ENCODE data around the gene JAZF1. TPM values are rescaled to one million over a fixed set of nuclear protein-coding genes. Genes with fewer than 3 reads are reported as not detected.
A peak's percentile ranks its signal among the peaks of the same experiment; 100 is the strongest.

The JAZF1 gene
- total RNA-seq, 1 donor from 2014 or later = 7.2 TPM

DNA sequence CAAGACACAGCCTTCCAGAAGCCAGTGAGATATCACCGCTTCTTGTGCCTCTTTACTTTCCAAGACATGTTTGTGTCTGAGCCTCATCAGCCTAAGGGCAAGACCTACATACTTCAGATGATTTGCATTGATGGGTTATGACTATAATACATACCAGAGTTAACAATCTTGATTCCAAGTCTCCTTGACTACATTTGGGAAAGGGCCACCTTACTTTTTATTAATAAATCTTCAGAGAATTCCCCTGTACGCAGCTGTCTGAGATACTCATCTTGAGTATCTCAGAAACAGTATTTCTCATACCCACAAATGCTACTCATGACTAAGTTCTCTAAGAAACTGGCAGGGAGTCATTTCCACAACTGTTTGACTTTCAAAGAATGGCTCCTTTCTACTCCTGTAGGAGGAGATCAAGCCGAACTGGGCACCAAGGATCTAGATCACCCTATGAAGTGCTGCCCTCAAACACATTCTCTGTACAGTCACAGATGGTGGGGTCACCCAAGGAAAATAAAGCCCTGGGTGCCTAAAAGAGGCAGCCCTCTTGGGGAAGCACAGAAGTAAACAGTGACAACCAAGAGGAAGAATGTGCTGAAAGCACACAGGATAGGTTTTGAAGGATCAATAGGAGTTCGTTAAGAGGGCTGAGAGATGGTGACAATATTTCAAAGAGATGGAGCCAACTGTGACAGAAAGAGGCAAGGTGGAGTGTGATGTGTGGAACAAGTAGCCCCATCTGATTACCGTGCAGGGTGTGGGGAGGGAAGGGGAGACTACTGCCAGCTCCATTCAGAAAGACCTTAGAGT lies 138.9 kb downstream of the JAZF1 start:
- H3K36me3 Mint-ChIP-seq = no peaks in the 10 kb centered on the region
- H3K4me1 Mint-ChIP-seq = peaks cover 59% of the 10 kb centered on the region
- TF ChIP-seq CTCF (IDR thresholded peaks at IDR 0.05; ENCODE audit: unreplicated experiment) = no peak
- H3K27me3 Mint-ChIP-seq (ENCODE audit: low read depth) = no peaks in the 10 kb centered on the region
- H3K9me3 Mint-ChIP-seq = peaks cover 7% of the 10 kb centered on the region
- DNase-seq (ENCODE audit: low spot score in 2 of 2, unreplicated experiment in 2 of 2) = no peak
- H3K27ac Mint-ChIP-seq = peak overlapping the region; percentile 92
- H3K4me3 Mint-ChIP-seq = no peak overlapping the region

DNA sequence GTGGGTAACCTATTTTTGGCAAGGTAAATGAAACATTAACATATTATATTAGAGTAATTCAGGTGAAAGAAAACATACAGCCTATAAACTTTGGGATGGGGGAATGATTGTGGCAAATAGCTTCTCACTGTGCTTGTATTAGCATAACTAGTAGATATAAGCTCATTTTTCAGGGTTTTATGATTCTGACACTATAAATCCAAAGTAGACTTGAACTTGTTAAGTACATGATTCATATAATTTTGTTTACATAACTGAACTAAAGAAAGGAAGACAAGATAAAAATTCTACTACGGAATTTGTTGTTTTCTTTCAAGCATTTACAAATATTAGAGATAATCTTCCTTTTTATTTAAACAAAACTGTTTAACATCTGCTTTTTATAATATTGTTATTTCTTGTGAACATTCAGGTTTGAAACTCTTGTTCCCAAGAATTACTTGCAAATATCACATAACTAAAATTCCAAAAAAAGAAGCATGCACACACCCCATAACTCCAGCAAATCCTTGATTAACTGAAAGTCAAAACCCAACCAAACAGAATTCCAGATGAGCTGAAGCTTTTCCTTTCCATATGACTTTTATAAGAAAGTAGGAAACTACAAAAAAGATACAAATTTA lies 142.3 kb downstream of the JAZF1 start:
- Mint-ChIP-seq H3K36me3 (no peaks in the 10 kb centered on the region), H3K27ac (peak overlapping the region; percentile 87), H3K4me1 (peaks cover 70% of the 10 kb centered on the region), H3K9me3 (peaks cover 7% of the 10 kb centered on the region), H3K27me3 (ENCODE audit: low read depth) (no peaks in the 10 kb centered on the region), H3K4me3 (no peak overlapping the region)
- no peak for DNase-seq (ENCODE audit: low spot score in 2 of 2, unreplicated experiment in 2 of 2)
- TF ChIP-seq CTCF (IDR thresholded peaks at IDR 0.05; ENCODE audit: unreplicated experiment) = no peak

- TF ChIP-seq CTCF (IDR thresholded peaks at IDR 0.05; ENCODE audit: unreplicated experiment) = no peak
- H3K9me3 Mint-ChIP-seq = peaks cover 7% of the 10 kb centered on the region
- no peaks in the 10 kb centered on the region for H3K36me3 Mint-ChIP-seq
- no peak overlapping the region for H3K4me3 Mint-ChIP-seq
- H3K4me1 Mint-ChIP-seq = peaks cover 72% of the 10 kb centered on the region
- peak overlapping the region; percentile 87 for H3K27ac Mint-ChIP-seq
- DNase-seq (ENCODE audit: low spot score in 2 of 2, unreplicated experiment in 2 of 2) = no peak
- H3K27me3 Mint-ChIP-seq (ENCODE audit: low read depth) = no peaks in the 10 kb centered on the region
Observed at GRCh38 chr7:28037220-28038010, 143.2 kb downstream of the JAZF1 start.

DNA sequence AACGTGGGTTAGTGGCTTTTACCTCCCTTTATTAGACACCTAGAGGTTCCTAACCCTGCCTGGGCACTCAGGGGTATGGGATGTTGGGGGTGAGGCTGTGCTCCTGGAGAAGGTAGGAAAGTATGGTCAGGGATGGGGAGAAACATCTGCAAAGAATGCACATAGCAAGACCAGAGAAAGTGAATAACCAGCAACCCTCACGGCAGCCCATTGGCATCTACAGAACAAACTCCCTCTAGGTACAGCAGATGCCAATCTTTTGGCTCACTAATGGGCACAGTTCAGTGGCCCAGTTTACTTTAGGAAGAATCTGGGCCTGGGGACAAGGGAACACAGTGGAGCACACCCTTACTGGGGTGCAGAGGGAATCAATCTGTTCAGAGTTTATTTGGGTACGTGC lies 143.9 kb downstream of the JAZF1 start:
- H3K4me3 Mint-ChIP-seq = no peak overlapping the region
- no peaks in the 10 kb centered on the region for H3K36me3 Mint-ChIP-seq
- TF ChIP-seq CTCF (IDR thresholded peaks at IDR 0.05; ENCODE audit: unreplicated experiment) = no peak
- H3K4me1 Mint-ChIP-seq = peaks cover 71% of the 10 kb centered on the region
- peaks cover under 1% of the 10 kb centered on the region for H3K9me3 Mint-ChIP-seq
- no peaks in the 10 kb centered on the region for H3K27me3 Mint-ChIP-seq (ENCODE audit: low read depth)
- H3K27ac Mint-ChIP-seq = peak overlapping the region; percentile 87
- no peak for DNase-seq (ENCODE audit: low spot score in 2 of 2, unreplicated experiment in 2 of 2)

- Mint-ChIP-seq H3K9me3 (no peaks in the 10 kb centered on the region), H3K36me3 (no peaks in the 10 kb centered on the region), H3K4me1 (peaks cover 54% of the 10 kb centered on the region), H3K27ac (no peak overlapping the region), H3K27me3 (ENCODE audit: low read depth) (no peaks in the 10 kb centered on the region), H3K4me3 (no peak overlapping the region)
- no peak for TF ChIP-seq CTCF (IDR thresholded peaks at IDR 0.05; ENCODE audit: unreplicated experiment)
- no peak for DNase-seq (ENCODE audit: low spot score in 2 of 2, unreplicated experiment in 2 of 2)
Observed at GRCh38 chr7:28033386-28033785, 147.2 kb downstream of the JAZF1 start.

Data from mesothelial cell of epicardium (in vitro differentiated cells).